Ovary (tissue), 3 donors: Measurements from ENCODE around the gene CTSH.

Experiments used
- CTCF ChIP-seq, 3 donors: fragments of 450-650 bp in 2 of 3; fragments of 200-600 bp in 1 of 3; IDR thresholded peaks; one replicate each; pipeline versions ENCODE4 v1.5.1 to v1.8.0; 2016 to 2022; ENCODE audit warnings: antibody characterized with exemption in 3 of 3, mild to moderate bottlenecking in 1 of 3
- EP300 ChIP-seq: sonication (generic); formaldehyde crosslinking; IDR thresholded peaks from one replicate; pipeline ENCODE4 v1.6.1; 2017; ENCODE audit warnings: antibody characterized with exemption
- POLR2A ChIP-seq: fragments of 450-650 bp; IDR thresholded peaks from one replicate; pipeline ENCODE4 v1.6.1; 2017; ENCODE audit warnings: antibody characterized with exemption, mild to moderate bottlenecking, moderate library complexity
- donor health status: DM: no; HTN: no; CAD: no.

- TF ChIP-seq CTCF (IDR thresholded peaks at IDR 0.05) (no peak), POLR2A (no peak), EP300 (no peak)
These were observed 31.8 kb downstream of the CTSH start for GRCh38 chr15:78913012-78913411.
